NCI-H128 (cell line): Measurements from ENCODE around the gene COL2A1.

Source experiments
- DNase-seq: peaks from one replicate; lab custom pipeline; 2025; ENCODE audit not compliant: unreplicated experiment; lab: John Stamatoyannopoulos, UW

COL2A1 gene

GRCh38 chr12:47991106-47992061 is 12.9 kb downstream of the COL2A1 start:
- DNase-seq = no peak

- no peak for DNase-seq
Measured at GRCh38 chr12:47990351-47991105, 13.7 kb downstream of the COL2A1 start.

GRCh38 chr12:47989666-47990065 is 14.6 kb downstream of the COL2A1 start:
- no peak for DNase-seq

- DNase-seq = no peak
Measured at GRCh38 chr12:47989023-47989417, 15.3 kb downstream of the COL2A1 start.

- no peak for DNase-seq
Measured at GRCh38 chr12:47988073-47989022, 15.9 kb downstream of the COL2A1 start.

GRCh38 chr12:47987411-47988072 is 16.7 kb downstream of the COL2A1 start:
- no peak for DNase-seq

GRCh38 chr12:47986832-47987231 is 17.4 kb downstream of the COL2A1 start:
- no peak for DNase-seq

- no peak for DNase-seq
Measured at GRCh38 chr12:47986291-47986660, 18.0 kb downstream of the COL2A1 start.

- DNase-seq = no peak
Measured at GRCh38 chr12:47985596-47986290, 18.5 kb downstream of the COL2A1 start.

GRCh38 chr12:47984331-47984801 is 19.9 kb downstream of the COL2A1 start:
- DNase-seq = no peak

- no peak for DNase-seq
Measured at GRCh38 chr12:47983541-47984115, 20.6 kb downstream of the COL2A1 start.

- DNase-seq = no peak
Measured at GRCh38 chr12:47982770-47983169, 21.5 kb downstream of the COL2A1 start.

- no peak for DNase-seq
Measured at GRCh38 chr12:47982311-47982710, 22.0 kb downstream of the COL2A1 start.

GRCh38 chr12:47981496-47982260 is 22.6 kb downstream of the COL2A1 start:
- no peak for DNase-seq

- no peak for DNase-seq
Measured at GRCh38 chr12:47980779-47981495, 23.3 kb downstream of the COL2A1 start.

- no peak for DNase-seq
Measured at GRCh38 chr12:47980197-47980596, 24.1 kb downstream of the COL2A1 start.

GRCh38 chr12:47979686-47980085 is 24.6 kb downstream of the COL2A1 start:
- no peak for DNase-seq

- no peak for DNase-seq
Measured at GRCh38 chr12:47979166-47979565, 25.1 kb downstream of the COL2A1 start.
